Stomach (tissue), 4 donors: Measurements from ENCODE around the gene PPP1R14B.

ENCODE experiments used
- CTCF ChIP-seq, 7 experiments: fragments of 450-650 bp in 4 of 7; fragments of 200-600 bp in 3 of 7; sonication (generic) in 3 of 7; IDR thresholded peaks; one replicate each; pipeline ENCODE4 v1.5.1; 2016 to 2019; ENCODE audit warnings: antibody characterized with exemption in 7 of 7, control low read depth in 2 of 7, mild to moderate bottlenecking in 1 of 7
- EP300 ChIP-seq: sonication (generic); formaldehyde crosslinking; IDR thresholded peaks from one replicate; pipeline ENCODE4 v1.6.1; 2017; ENCODE audit warnings: antibody characterized with exemption
- POLR2AphosphoS5 ChIP-seq, 3 donors: sonication (generic); formaldehyde crosslinking; IDR thresholded peaks; one replicate each; pipeline ENCODE4 v1.6.1; 2016; ENCODE audit warnings: antibody characterized with exemption in 3 of 3

- TF ChIP-seq EP300, result no peak
- TF ChIP-seq POLR2AphosphoS5 (IDR thresholded peaks at IDR 0.05), result no peak
- no peak for TF ChIP-seq CTCF (IDR thresholded peaks at IDR 0.05)
Measured at GRCh38 chr11:64266339-64266738, 19.6 kb upstream of the PPP1R14B start.
